ENCODE measurements around the gene BHLHA15.

DNA sequence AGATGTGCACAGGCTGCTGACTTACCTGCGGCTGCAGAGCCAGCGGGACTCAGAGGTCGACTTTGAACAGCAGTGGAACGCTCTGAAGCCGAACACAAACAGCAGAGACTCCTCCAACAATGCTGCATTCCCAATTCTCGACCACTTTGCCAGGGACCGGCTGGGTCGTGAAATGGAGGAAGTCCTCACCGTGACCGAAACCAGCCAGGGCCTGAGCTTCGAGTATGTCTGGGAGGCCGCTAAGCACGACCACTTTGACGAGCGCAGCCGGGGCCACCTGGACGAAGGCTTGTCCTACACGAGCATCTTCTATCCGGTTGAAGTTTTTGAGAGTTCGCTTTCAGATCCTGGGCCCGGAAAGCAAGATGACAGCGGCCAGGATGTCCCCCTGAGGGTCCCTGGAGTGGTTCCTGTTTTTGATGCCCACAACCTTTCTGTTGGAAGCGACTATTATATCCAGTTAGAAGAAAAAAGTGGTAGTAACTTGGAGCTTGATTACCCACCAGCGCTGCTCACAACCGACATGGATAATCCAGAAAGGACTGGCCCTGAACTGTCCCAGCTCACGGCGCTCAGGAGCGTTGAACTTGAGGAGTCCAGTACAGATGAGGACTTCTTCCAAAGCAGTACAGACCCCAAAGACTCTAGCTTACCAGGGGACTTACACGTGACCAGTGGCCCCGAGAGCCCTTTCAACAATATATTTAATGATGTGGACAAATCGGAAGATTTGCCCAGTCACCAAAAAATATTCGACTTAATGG, 19.4 kb upstream of the BHLHA15 start:
- TF ChIP-seq CTCF (IDR thresholded peaks at IDR 0.05) (no peak), MYBL2 (CRISPR knock-in tag; IDR thresholded peaks at IDR 0.05) (no peak), ZNF138 (CRISPR knock-in tag; conservative IDR thresholded peaks at IDR 0.05) (no peak), CBFB (CRISPR knock-in tag; IDR thresholded peaks at IDR 0.05; ENCODE audit: low read depth) (no peak), ZNF425 (CRISPR knock-in tag; conservative IDR thresholded peaks at IDR 0.05) (no peak), E2F5 (CRISPR knock-in tag; IDR thresholded peaks at IDR 0.05) (no peak)
- TF ChIP-seq, protein P1, sequence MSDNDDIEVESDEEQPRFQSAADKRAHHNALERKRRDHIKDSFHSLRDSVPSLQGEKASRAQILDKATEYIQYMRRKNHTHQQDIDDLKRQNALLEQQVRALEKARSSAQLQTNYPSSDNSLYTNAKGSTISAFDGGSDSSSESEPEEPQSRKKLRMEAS (CRISPR knock-in tag; IDR thresholded peaks at IDR 0.05): no peak
- TF ChIP-seq, protein P2, sequence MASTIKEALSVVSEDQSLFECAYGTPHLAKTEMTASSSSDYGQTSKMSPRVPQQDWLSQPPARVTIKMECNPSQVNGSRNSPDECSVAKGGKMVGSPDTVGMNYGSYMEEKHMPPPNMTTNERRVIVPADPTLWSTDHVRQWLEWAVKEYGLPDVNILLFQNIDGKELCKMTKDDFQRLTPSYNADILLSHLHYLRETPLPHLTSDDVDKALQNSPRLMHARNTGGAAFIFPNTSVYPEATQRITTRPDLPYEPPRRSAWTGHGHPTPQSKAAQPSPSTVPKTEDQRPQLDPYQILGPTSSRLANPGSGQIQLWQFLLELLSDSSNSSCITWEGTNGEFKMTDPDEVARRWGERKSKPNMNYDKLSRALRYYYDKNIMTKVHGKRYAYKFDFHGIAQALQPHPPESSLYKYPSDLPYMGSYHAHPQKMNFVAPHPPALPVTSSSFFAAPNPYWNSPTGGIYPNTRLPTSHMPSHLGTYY (CRISPR knock-in tag; IDR thresholded peaks at IDR 0.05): no peak

All from WTC11 (cell line).